Activated CD8-positive, alpha-beta memory T cell treated with anti-CD3 and anti-CD28 coated beads, Interleukin-2, amount 50 U/mL, for 1 hour (primary cell): ENCODE results near the gene GCNA.

Source experiments
- DNase-seq: peaks from one replicate; pipeline ENCODE4 v3.0.0-alpha.2; 2020; ENCODE audit errors: extremely low read depth

Gene GCNA

DNA sequence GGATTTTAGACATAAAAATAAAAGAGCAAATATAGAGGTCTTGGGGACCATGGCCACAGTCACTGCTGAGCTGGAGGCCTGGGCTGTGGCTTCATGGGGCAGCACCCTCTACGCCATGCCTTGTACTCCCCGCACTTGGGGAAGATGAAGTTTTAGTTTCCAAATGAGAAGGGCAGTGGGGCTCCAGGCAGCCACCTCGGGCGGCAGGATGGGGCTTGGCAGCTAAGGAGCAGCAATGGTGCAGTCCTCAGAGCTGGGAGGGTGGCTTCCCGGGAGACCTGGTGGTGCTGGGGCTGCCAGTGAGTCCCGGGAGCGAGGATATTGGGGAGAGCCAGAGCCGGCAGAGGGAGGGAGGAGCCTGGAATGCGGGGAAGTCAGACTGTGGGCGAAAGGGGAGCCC, 37.7 kb downstream of the GCNA start:
- DNase-seq, result no peak

DNA sequence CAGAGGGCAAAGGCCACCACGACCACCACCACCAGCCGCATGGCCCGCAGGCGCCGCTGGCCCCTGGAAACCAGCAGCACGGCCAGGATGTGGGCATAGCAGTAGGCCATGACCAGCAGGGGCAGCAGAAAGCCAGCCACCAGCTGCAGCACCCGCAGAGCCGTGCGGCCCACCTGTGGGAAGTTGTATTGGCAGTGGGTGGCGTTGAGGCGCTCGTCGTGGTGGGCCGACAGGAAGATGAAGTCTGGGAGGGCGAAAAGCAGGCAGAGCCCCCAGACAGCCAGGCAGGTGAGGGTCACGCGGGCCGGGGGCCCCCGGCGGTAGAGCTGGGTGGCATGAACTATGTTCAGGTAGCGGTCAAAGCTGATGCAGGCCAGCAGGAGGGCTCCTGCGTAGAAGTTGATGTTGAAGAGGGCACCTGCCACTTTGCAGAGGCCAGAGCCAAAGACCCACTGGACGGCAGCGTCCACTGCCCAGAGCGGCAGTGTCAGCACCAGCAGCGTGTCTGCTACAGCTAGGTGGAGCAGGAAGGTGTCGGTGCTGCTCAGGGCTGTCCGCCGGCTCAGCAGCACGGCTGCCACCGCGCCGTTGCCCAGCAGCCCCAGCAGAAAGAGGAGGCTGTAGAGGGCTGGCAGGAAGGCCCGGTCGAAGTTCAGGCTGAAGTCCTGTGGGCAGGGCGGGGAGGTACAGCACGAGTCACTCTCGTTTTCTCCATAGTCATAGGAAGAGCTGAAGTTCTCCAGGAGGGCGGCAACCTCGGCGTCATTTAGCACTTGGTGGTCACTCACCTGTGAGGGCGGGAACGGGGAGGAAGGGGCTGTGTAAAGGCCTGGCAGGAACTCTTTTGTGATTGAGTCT, 38.7 kb downstream of the GCNA start:
- no peak for DNase-seq

DNA sequence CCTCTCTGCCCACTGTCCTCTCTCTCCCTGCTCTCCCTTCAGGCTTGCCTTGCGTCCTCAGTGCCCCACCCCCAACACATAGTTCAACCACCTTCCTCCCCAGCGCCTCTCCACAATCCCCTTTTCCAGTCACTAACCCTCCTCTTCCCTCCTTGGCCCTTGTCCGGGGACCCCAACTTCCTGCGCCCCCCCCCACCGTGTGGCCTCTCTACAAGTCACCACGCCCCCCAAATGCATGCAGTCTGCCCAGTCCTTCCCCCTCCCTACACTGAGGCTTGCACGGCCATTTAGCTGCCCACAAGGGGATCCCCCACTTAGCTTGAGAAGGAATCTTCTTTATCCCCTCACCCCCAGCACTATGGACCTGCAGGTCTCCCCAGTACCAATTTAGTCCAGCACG, 39.5 kb downstream of the GCNA start:
- DNase-seq, result no peak

DNA sequence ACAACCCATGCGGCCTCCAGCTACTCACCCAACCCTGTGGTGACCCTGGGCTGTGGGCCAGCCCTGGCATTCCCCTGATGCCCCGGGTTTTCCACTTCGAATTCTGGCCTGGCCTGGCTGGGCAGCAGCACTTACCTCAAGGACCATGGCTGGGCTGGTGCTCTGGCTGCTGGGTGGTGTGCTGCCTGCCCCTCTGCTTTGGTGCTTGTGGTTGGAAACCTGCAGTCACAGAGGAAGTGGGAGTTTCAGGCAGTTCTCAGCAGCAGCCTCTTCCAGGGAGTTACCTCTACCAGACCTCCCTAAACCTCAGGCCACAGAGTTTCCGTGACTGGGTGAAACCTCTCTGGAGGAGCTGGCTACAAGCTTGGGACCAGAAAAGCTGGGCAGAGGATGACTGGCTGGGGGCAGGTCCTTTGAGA, 40.1 kb downstream of the GCNA start, which contains the start of gene CXCR3:
Gene CXCR3 (minus strand): TSS at position 209 of the 419 bp plus-strand sequence. CDS start 62 bp downstream, at position 147.
- DNase-seq, result peak; percentile 60

DNA sequence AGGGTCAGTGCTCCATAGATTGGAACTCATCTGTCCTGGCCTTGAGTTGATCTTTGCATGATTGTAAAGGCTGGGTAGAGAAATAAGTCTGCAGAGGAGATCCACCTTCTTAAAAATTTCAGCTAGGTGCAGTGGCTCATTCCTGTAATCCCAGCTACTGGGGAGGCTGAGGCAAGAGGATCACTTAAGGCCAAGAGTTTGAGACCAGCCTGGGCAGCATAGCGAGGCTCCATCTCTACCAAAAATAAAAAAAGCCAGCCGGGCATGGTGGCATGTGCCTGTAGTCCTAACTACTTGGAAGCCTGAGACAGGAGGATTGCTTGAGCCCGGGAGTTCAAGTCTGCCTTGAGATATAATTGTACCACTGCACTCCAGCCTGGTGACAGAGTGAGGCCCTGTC, 40.5 kb downstream of the GCNA start:
- DNase-seq, result no peak

DNA sequence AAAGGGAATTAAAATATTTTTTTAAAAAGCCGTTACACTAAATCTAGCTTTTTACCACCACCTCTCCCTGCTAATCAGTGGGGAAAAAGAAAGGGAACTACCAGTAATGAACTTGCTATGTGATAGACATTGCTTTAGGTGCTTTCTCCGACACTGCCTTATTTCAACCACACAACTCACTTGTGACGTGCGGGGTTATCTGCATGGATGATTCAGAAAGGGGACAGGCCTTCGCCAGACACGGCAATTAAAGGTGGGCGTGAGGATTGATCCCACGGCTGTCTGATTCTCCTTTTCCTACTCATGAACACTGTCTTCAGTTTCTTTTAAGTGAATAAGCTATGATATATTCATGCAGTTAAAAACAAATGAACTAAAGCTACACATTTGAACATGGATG, 41.0 kb downstream of the GCNA start:
- peak; percentile 59 for DNase-seq

DNA sequence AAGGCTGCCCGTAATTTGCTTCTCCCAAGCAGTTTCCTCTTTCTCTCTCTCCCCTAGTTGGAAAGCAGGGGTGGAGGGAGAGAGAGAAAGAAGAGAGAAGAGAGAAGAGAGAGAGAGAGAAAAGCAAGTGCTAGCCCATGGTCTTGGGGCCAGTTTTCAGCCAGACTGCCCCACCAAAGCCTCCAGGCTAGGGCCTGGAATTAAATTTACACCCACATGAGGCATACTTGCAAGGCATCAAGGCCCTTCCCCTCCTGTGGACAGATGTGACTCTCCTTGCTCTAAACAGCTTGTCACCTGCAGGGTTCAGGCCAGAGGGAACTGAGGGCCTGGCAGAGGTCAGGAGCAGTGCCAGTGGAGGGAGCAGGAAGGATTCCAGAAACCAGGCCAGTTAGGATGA, 41.7 kb downstream of the GCNA start:
- no peak for DNase-seq

DNA sequence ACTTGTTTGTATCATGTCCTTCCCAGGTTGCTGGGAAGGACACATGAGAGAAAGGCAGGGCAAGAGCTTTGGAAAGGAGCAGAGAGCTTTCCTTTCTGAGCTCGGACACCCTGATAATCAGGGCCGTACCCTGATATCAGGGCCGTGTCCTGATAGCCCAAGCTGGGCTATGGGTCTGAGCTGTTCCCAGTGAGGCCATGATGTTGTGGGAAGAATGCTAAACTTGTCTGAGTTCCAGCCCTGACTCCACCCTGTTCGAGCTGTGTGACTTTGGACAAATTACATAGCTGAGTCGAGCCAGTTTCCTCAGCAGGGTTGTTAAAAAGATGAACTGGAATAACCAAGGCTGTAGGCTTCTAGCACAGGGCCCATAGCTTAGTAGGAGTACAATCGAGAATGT, 43.4 kb downstream of the GCNA start:
- no peak for DNase-seq

DNA sequence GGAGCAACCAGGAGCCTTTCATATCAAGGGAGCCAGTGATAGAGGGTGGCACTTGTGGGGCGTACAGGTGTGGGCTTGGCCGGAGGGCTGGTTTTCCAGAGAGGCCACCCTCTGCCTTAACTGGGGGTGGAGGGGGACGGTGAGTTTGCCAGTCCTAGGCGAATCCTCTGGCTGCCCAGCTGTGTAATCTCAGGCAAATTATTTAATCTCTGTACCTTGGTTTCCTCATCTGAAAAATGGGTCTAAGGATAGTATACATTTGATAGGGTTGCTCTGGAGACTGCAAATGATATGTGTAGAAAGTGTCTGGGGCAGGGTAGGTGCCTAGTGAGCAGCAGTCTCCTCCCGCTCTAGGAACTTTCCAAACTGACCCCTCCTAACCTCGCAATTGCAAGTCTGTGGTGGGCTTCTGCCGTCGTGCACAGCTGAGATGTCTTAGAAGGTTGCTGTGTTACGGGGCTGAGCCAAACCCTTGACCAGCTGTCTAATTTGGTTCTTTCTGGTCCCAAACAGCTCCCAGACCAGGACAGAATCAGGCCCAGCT, 43.9 kb downstream of the GCNA start:
- DNase-seq, result no peak

DNA sequence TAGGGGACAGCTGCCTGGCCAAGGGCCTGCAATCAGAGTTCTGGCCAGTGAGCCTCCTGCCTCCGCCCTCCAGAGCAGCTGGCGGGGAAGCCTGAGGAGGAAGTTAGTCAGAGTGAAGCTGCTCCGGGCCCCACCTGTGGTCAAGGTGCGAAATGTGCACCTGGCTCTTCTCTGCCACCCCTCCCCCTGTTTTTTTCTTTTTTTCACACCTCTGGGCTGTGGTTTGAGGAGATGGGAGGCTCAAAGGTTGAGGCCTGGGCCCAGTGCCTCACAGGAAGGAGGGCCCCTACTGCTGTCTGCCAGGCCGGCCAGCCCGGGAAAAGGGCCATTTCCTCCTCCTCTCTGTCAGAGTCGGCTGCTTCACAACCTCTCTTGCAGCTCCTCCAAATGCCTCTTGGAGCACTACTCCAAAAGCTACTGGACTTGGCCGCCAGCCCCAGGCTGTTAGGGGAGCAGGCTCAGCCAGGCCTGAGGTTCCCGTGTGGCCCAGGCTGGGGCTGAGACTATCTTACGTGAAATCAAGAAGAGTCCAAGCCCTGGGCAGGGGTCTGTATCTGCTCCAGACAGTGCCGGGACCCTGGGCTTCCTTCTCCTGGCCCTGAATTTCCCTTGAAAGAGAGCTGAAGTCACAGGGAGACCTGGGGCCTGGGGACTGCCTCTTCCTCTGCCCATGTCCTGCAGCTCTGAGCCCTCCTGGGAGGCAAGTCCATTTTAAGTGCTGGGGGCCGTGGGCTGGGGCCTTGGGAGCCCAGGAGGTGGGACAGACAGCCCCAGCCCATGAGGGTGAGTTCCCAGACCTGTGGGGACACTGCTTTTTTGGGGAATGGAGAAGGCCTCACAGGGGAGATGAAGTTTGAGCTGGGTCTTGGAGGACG, 44.6 kb downstream of the GCNA start:
- peak; percentile 55 for DNase-seq

DNA sequence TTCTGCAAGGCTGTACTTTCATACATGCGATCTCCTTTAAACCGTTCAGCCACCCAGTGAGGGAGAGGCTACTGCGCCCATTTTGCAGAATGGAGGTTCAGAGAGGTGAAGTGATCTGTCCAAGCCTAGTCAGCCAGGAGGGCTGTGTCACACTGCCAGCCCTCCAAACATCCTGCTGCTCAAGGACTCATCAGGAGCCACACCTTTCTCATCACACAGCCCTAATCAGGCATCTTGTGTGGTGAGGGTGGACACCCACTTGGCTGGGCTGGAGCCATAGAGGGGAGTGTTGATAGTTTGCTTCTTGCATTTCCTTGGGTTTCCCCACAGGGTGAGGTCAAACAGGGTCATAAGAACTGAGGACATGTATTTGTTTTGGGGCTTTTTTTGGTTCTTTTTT, 45.5 kb downstream of the GCNA start:
- no peak for DNase-seq

DNA sequence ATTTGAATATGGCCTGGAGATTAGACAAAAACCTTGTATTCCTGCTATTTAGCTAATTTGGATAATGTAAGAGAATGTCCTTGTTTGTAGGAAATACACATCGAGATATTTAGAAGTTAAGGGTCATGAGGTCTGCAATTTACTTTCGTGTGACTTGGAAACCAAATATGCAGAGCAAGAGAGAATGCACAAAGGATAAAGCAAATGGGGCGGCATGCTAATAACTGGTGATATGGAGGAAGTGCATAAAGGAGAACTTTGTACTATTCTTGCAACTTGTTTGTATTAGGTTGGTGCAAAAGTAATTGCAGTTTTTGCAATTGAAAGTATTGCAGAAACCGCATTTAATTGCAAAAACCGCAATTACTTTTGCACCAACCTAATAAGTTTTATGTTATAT, 47.2 kb downstream of the GCNA start:
- no peak for DNase-seq

DNA sequence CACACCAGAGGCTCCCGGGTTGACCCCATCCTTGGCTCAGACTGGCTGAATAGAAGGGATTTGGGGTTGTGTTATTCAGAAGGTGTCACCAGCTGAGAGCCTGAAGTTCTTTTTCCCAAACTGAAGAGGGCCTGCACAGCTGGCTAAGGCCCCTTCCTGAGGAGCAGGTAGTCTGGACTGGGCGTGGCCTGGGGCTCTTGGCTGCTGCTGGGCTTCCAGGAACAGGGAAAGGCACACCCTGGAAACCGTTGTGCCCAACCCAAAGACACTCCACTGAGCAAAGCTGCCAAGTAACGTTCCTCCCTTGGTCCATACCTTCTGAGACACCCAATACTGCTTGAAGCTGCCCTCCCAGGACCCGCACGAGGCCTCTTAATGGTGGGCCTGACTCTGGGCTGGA, 48.3 kb downstream of the GCNA start:
- no peak for DNase-seq

DNA sequence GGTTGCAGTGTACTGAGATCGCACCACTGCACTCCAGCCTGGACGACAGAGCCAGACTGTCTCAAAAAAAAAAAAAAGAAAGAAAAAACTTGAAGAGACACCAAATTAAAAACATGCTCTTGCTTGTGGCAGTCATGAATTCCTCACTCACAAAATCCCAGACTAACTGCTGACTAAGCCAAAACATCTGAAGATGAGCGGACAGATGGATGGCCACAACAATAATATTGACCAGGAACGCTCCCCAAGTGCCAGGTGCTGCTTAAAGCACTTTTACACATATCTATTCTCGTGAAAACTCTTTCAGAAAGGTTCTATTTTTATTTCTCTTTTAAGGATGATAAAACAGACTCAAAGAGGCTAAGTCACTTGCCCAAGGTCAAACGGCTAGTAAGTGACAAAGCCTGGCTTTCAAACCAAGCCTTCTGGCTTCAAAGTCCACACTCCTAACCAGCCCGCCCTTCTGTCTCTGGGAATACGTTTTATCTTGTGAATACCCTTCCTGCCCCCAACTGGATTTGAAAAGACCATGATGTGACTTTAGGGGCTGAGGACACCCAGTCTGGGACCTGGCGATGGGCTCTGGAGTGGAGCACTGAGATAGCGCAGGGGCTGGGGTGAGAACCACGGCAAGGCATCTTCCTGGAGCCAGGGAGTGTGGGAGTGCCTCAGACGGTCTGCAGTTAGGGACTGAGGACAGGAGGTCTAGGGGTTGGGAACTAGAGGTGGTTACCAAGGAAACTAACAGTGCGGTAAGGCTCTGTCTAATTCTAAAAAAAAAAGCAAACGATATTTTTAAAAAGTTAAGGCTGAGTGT, 49.6 kb downstream of the GCNA start:
- DNase-seq, result no peak

DNA sequence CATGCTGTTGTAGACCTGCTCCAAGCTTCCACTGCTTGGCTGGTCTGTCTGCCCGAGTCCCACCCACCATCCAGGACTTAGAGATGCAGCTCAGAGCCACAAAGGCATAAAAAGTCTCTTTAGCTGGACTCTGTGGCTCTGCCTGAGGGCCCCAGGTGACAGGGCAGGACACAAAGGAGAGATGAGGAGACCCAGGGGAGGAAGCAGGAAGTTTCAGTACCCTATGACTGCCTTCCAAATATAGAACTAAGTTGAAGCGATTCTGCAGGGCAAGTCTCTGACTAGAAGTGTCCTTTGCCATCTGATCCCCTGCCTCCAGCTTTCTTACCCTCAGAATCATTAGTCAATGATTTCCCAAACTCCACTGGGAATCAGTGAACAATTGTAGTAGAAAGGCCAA, 51.2 kb downstream of the GCNA start:
- DNase-seq, result no peak

DNA sequence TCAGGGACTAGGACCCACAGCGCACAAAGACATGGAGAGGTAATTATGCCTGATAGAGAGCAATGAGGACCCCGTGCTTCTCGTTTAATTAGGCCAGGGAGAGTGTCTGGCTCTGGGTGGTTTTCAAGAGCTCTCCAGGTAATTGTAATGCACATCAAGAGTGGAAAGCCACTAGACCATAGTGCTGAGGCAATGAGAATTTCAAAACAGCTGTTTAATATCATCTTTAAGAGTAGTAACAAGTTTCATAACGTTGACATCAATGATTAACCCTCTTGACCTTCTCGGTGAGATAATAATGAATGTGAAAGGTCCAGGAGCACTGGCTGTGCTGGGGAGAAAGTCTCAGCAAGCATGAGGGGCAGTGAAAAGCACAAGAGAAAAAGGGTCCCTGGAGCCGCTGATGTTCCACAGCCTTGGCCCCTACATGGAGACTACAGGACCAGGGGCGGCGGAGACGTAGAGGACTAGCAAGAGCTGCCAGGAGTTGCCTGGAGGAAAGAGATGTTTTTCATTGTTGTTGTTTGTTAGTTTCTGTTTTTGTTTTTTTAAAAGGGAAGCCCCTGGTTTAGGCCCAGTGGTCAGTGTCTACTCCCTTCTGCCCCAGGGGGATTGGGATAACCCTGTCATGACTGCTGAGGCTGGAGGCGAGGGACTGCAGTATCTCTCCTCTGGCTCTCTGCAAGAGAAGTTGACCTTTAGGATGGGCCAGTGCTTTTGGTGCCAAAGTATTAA, 54.9 kb downstream of the GCNA start:
- no peak for DNase-seq

DNA sequence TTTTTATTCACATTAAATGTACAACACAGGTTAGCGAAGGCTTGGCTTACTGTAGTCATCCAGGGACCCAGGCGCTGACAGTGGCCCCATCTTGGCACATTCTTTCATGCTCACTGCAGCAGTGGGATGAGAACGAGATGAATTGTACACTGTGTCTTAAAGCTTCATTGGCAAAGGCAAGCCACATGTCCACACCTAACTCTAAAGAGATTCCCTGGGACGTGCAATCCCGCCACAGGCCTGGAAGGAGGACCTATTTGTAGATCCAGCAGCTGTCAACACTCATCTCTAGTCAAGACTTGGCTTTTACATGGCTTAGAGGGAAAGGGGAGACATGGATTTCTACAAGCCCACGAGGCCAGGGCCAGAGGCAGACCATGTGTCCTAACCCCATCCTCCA, 56.1 kb downstream of the GCNA start:
- DNase-seq, result no peak

DNA sequence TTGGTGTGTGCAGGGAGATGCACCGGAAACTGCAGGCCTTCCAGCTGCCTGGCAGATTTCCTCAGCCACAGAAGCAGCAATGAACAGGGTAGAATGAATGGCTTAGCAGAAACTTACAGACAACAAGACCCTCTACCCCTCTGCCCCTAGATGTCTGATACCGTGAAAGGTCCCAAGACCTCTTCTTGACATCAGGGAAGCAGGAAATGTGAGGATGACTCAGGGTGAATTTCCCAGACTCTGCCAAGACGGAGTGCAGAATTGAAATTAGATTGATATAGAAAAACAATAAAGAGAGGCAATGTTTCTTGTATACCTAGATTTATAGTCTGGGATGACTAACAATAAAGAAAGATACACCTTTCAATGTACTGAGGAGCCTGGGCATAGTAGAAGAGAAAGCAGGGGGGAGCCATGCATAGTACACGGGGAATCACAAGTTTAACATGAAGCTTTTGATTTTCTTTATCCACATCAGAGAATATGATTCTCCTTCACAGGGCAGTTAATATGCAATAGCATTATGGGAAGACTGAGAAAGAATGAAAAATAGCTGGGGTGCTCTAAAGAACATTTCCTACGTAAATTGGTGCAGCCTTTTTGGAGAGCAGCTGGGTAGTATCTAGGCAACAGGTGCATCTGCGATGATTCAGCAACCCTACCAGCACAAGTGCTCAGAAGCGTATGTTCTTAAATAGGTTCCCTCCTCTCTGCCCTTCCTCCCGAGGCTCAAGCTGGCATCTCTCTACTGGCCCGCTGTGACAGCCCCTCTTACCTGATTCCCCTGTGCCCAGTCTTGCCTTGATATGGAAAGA, 58.4 kb downstream of the GCNA start:
- DNase-seq, result no peak

DNA sequence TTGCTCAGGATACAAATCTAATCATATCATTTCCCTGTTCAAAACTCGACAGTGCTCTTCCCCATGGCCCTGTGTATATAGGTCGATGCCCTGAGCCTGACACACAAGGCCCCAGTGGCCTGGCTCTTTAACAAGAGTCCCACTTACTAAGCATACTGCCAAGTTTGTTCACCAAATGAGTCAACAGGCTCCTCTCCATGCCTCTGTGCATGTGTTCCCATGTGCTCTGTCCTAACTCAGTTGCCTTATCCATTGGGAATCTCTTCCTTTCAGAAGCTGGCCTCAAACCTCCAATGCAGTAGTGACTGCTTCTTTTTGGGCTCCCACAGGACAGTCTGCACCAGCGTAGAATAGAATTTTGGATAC, 59.0 kb downstream of the GCNA start:
- DNase-seq, result no peak

DNA sequence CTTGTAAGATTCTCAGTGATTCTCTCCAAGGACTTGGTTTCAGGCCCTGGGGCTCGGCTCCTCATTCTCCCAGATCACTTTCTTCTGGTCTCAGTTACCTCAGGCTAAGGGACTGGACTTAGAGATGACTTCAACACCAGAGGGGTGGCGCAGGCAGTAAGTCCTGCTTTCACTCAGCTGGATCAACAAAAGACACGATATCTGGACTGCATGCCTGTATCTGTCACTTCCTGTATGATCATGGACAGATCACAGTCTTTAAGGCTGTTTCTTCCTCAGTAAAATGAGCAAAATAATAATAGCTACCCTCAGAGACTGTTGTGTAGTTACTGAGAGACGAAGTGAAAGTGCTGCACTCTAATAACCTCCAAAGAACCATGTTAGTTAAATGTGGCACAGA, 59.6 kb downstream of the GCNA start:
- no peak for DNase-seq
